Sigmoid colon (tissue), 4 donors: ENCODE data around the gene ACTL7A.

Experiments
- CTCF ChIP-seq, 4 experiments: fragments of 450-650 bp in 3 of 4; fragments of 200-600 bp in 1 of 4; IDR thresholded peaks; one replicate each; pipeline ENCODE4 v1.5.1; 2016 to 2019; ENCODE audit warnings: antibody characterized with exemption in 4 of 4, mild to moderate bottlenecking in 3 of 4, moderate library complexity in 2 of 4
- POLR2A ChIP-seq, 2 donors: fragments of 450-650 bp; IDR thresholded peaks; one replicate each; pipeline ENCODE4 v1.6.1; 2016; ENCODE audit warnings: antibody characterized with exemption in 2 of 2, mild to moderate bottlenecking in 2 of 2, moderate library complexity in 2 of 2
- POLR2AphosphoS5 ChIP-seq, 4 donors: sonication (generic); formaldehyde crosslinking; IDR thresholded peaks; one replicate each; pipeline ENCODE4 v1.6.1; 2017; ENCODE audit warnings: antibody characterized with exemption in 4 of 4

GRCh38 chr9:108866001-108866420, 3.9 kb downstream of the ACTL7A start:
- TF ChIP-seq CTCF (IDR thresholded peaks at IDR 0.05) (no peak), POLR2A (IDR thresholded peaks at IDR 0.05) (no peak), POLR2AphosphoS5 (IDR thresholded peaks at IDR 0.05) (no peak)
